Thoracic aorta (tissue), 2 donors: Measurements from ENCODE around the gene IL3. TPM values are rescaled to one million over a fixed set of nuclear protein-coding genes. Genes with fewer than 3 reads are reported as not detected.

ENCODE experiments used
- ATAC-seq: fragments of 150-250 bp; one replicate; pipeline ENCODE4 v1.8.0; 2017; ENCODE audit warnings: low read depth; ENCODE audit not compliant: insufficient number of reproducible peaks, low FRiP score
- DNase-seq: peaks from one replicate; pipeline ENCODE4 v3.0.0-alpha.2; 2020; ENCODE audit warnings: low spot score
- H3K27ac ChIP-seq, 2 donors: fragments of 200-600 bp; sonication (generic); 1 replicate in 1 of 2; 2 replicates in 1 of 2; pipeline ENCODE4 v1.5.1; 2016; ENCODE audit warnings: mild to moderate bottlenecking in 2 of 2, moderate library complexity in 2 of 2
- H3K27me3 ChIP-seq: fragments of 200-600 bp; sonication (generic); replicated peaks from 2 replicates; pipeline ENCODE4 v1.6.0; 2016; ENCODE audit warnings: mild to moderate bottlenecking; ENCODE audit not compliant: insufficient read depth
- H3K36me3 ChIP-seq: fragments of 200-600 bp; sonication (generic); one replicate; pipeline ENCODE4 v1.5.1; 2016
- H3K4me1 ChIP-seq, 2 donors: fragments of 200-600 bp; sonication (generic); 1 replicate in 1 of 2; 2 replicates in 1 of 2; pipeline versions ENCODE4 v1.5.1 to v1.6.0; 2016; ENCODE audit warnings: low read depth in 2 of 2, mild to moderate bottlenecking in 1 of 2; ENCODE audit not compliant: control insufficient read depth in 1 of 2
- H3K4me3 ChIP-seq: fragments of 200-600 bp; sonication (generic); 2 replicates; pipeline ENCODE4 v1.5.1; 2016; ENCODE audit warnings: mild to moderate bottlenecking
- H3K9me3 ChIP-seq: fragments of 200-600 bp; sonication (generic); 2 replicates; pipeline ENCODE4 v1.5.1; 2016
- total RNA-seq, 2 donors: library from RNA; depleted of rRNA; stranded (reverse); fragments of >200 nt; gene quantifications; one replicate each; pipeline versions ENCODE4 v1.1.0 to v1.2.3, GENCODE V29; 2016
- TF ChIP-seq, protein P1 (sequence below): fragments of 200-600 bp; sonication (generic); IDR thresholded peaks from one replicate; pipeline ENCODE4 v1.5.1; 2019; ENCODE audit warnings: antibody characterized with exemption

The IL3 gene
- total RNA-seq, 2 donors from 2014 or later, result not detected

DNA sequence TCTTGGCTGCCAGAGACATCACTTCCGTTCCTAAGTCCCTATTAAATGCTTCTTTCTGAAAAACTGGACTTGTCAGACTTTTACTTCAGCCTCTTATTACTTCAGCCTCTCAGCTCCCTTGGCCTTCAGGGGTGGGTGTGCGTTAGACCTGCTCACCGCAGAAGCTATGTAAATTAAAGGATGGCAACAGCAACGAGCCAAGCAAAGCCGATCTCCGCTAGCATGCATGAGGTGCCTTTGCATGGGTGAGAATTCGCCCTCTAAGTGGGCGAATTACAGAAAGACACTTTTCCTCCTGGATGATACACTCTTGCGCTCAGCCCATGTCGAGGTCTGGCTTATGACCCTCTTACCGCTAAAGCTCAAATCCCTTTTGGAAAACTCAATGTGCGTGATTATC is 10.9 kb upstream of the IL3 start:
- no peaks in the 10 kb centered on the region for H3K9me3 ChIP-seq
- H3K4me1 ChIP-seq, result no peaks in the 10 kb centered on the region
- TF ChIP-seq, protein P1, sequence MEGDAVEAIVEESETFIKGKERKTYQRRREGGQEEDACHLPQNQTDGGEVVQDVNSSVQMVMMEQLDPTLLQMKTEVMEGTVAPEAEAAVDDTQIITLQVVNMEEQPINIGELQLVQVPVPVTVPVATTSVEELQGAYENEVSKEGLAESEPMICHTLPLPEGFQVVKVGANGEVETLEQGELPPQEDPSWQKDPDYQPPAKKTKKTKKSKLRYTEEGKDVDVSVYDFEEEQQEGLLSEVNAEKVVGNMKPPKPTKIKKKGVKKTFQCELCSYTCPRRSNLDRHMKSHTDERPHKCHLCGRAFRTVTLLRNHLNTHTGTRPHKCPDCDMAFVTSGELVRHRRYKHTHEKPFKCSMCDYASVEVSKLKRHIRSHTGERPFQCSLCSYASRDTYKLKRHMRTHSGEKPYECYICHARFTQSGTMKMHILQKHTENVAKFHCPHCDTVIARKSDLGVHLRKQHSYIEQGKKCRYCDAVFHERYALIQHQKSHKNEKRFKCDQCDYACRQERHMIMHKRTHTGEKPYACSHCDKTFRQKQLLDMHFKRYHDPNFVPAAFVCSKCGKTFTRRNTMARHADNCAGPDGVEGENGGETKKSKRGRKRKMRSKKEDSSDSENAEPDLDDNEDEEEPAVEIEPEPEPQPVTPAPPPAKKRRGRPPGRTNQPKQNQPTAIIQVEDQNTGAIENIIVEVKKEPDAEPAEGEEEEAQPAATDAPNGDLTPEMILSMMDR, result no peak
- no peaks in the 10 kb centered on the region for H3K36me3 ChIP-seq
- DNase-seq (no peak), ATAC-seq (no peak)
- H3K27ac ChIP-seq, result no peak overlapping the region
- H3K4me3 ChIP-seq, result no peak overlapping the region
- no peaks in the 10 kb centered on the region for H3K27me3 ChIP-seq

DNA sequence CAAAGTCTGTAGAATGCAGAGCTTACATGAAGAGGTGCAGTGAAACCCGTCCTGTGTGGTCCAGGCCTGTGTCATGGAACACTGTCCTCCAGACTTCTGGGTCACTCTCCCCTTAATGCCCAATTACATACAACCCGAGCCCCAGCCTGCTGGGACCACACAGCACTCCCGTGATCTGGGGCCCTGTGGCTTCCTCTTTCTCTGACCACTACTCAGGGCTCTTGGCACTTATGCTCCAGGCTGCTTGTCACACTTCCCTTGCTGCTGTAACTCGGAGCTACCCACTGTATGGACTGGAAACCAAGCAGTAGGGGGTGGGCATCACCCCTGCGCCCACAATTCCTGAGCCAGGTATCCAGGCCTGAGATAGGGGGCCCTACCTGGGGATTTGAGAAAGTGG is 10.3 kb upstream of the IL3 start:
- Histone ChIP-seq H3K36me3 (no peaks in the 10 kb centered on the region), H3K9me3 (no peaks in the 10 kb centered on the region), H3K27ac (no peak overlapping the region), H3K4me3 (no peak overlapping the region), H3K4me1 (no peaks in the 10 kb centered on the region), H3K27me3 (no peaks in the 10 kb centered on the region)
- ATAC-seq (no peak), DNase-seq (no peak)
- TF ChIP-seq, protein P1, result no peak

DNA sequence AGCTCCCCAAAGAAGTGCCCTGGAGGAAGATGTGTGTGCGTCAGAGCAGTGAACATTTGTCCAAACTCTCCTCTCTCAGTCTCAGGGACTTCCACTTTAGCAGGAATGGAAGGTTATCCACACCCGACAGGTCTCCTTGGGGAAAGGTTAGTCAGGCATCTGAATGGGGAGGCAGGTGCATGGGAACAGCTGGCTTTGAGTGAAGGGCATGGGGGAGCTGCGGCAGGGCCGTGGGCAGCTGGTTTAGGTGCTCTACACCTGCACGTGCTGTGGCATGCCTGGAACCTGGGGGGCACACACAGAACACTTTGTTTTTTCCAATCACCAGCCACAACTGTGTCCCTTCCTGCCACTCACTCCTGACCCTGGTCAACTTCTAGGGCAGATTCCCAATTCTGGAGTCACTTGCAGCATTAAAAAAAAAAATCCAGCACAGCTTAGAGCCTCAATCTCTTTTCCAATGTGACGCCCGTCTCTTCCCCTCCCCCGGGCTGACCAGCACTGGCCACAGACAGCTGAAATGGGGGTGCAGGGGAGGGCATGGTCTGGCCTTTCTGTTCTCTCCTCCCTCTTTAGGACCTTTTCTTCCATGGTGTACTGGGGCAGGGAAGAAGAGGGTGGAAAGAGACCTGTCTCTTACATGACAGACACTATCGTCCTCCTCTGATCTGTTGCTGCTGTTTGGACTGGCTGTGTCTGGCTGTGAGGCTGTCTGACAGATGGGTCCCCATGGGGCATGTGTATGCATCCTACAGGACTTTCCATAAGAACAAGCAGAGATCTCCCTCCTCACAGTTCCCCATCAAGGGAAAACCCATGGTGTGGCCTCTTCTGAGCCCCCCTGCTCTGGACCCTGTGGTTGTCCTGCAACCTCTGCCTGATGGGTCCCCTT is 9.5 kb upstream of the IL3 start:
- DNase-seq, result no peak

DNA sequence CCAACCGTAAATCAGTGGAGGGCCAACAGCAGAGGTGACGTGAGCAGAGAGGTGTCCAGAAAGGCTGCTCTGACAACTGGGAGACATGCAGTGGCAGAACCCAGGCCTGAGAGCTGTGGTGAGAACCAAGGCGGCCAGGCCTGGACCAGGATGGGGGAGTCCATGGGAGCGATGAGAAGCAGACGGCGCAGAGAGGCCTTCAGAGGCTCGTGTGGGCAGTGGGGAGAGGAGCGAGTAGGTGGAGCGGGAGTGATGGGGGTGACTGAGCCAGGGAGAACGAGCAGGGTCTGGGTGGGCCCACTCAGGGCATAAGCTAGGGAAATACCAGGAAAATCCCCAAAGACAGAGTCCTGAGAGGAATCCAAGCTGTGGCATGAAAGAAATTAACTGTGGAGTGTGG is 7.9 kb upstream of the IL3 start:
- H3K9me3 ChIP-seq, result no peaks in the 10 kb centered on the region
- TF ChIP-seq, protein P1, result no peak
- no peak overlapping the region for H3K4me3 ChIP-seq
- no peaks in the 10 kb centered on the region for H3K27me3 ChIP-seq
- no peaks in the 10 kb centered on the region for H3K36me3 ChIP-seq
- no peak overlapping the region for H3K27ac ChIP-seq
- H3K4me1 ChIP-seq, result no peaks in the 10 kb centered on the region
- ATAC-seq (no peak), DNase-seq (no peak)

More for the DNA sequence above, 9.5 kb upstream of the IL3 start:
- Histone ChIP-seq H3K36me3 (no peaks in the 10 kb centered on the region), H3K27me3 (no peaks in the 10 kb centered on the region), H3K4me3 (no peak overlapping the region), H3K4me1 (no peaks in the 10 kb centered on the region), H3K27ac (no peak overlapping the region), H3K9me3 (no peaks in the 10 kb centered on the region)
- TF ChIP-seq, protein P1, result no peak
- no peak for ATAC-seq

DNA sequence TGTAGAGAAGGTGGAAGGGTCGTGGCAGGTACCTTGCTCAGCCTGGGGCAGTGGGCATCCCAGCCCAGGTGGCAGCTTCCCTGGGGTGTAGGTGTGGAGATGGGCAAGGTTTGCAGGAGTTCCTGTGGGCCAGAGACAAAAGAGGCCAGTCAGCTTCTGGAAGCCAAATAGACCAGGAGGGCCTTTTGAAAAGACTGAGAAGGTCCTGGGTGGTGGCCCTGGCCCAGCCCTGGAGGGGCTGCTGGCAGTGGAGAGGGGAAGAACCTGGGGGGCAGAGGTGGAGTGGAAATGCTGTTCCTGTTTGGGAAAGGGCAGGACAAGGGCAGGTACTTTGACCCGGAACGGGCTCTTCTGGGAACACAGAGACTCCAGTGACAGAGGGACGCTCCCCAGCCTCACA is 7.0 kb upstream of the IL3 start:
- no peak for ATAC-seq
- Histone ChIP-seq H3K4me3 (no peak overlapping the region), H3K4me1 (no peaks in the 10 kb centered on the region), H3K36me3 (no peaks in the 10 kb centered on the region), H3K9me3 (no peaks in the 10 kb centered on the region), H3K27ac (no peak overlapping the region), H3K27me3 (no peaks in the 10 kb centered on the region)
- no peak for DNase-seq
- TF ChIP-seq, protein P1, result no peak
